Glutamatergic neuron (in vitro differentiated cells): Measurements from ENCODE around the gene DUSP2. TPM values are rescaled to one million over a fixed set of nuclear protein-coding genes. Genes with fewer than 3 reads are reported as not detected.
A peak's percentile ranks its signal among the peaks of the same experiment; 100 is the strongest.

Experiments
- DNase-seq: peaks from one replicate; pipeline ENCODE4 v3.0.0; 2022
- H3K27ac Mint-ChIP-seq: one replicate; pipeline ENCODE4 v1.8.0; 2020; ENCODE audit warnings: mild to moderate bottlenecking, mixed read lengths, inconsistent platforms; ENCODE audit not compliant: unreplicated experiment
- H3K27me3 Mint-ChIP-seq: one replicate; pipeline ENCODE4 v1.8.0; 2020; ENCODE audit warnings: mild to moderate bottlenecking, moderate library complexity, mixed read lengths, inconsistent platforms; ENCODE audit not compliant: unreplicated experiment
- H3K36me3 Mint-ChIP-seq: one replicate; pipeline ENCODE4 v1.8.0; 2020; ENCODE audit warnings: mild to moderate bottlenecking, mixed read lengths, inconsistent platforms; ENCODE audit not compliant: unreplicated experiment
- H3K4me1 Mint-ChIP-seq: one replicate; pipeline ENCODE4 v1.8.0; 2020; ENCODE audit warnings: mild to moderate bottlenecking, low read depth, mixed read lengths, inconsistent platforms; ENCODE audit not compliant: unreplicated experiment
- H3K4me3 Mint-ChIP-seq: one replicate; pipeline ENCODE4 v1.8.0; 2020; ENCODE audit warnings: mild to moderate bottlenecking, mixed read lengths, inconsistent platforms; ENCODE audit not compliant: unreplicated experiment
- H3K9me3 Mint-ChIP-seq: one replicate; pipeline ENCODE4 v1.8.0; 2020; ENCODE audit warnings: mild to moderate bottlenecking, moderate library complexity, mixed read lengths, inconsistent platforms; ENCODE audit not compliant: unreplicated experiment
- CTCF ChIP-seq: fragments of 200-600 bp; sonication (generic); IDR thresholded peaks from one replicate; pipeline ENCODE4 v1.5.0; 2021; ENCODE audit not compliant: partially characterized antibody, unreplicated experiment
- total RNA-seq: library from RNA; stranded (reverse); fragmentation: NEBNext Ultra II Directional; extraction: Animal tissue kit (Norgen Biotek cat#: 25700); gene quantifications from one replicate; pipeline ENCODE4 v1.2.1, GENCODE V29; 2021; ENCODE audit not compliant: unreplicated experiment

Gene DUSP2
- total RNA-seq, 1 donor from 2014 or later, result 0.34 TPM

- peaks cover 1% of the 10 kb centered on the region for H3K4me1 Mint-ChIP-seq
- H3K4me3 Mint-ChIP-seq, result no peak overlapping the region
- peaks cover 2% of the 10 kb centered on the region for H3K27me3 Mint-ChIP-seq
- H3K9me3 Mint-ChIP-seq, result no peaks in the 10 kb centered on the region
- no peaks in the 10 kb centered on the region for H3K36me3 Mint-ChIP-seq
- H3K27ac Mint-ChIP-seq, result no peak overlapping the region
- no peak for DNase-seq
- no peak for TF ChIP-seq CTCF
Observed at GRCh38 chr2:96180002-96180401, 34.8 kb upstream of the DUSP2 start.

GRCh38 chr2:96176661-96177060 lies 31.4 kb upstream of the DUSP2 start:
- Mint-ChIP-seq H3K36me3 (no peaks in the 10 kb centered on the region), H3K27ac (no peak overlapping the region), H3K4me3 (no peak overlapping the region), H3K9me3 (peaks cover 8% of the 10 kb centered on the region), H3K4me1 (peaks cover 13% of the 10 kb centered on the region), H3K27me3 (peaks cover 8% of the 10 kb centered on the region)
- DNase-seq, result no peak
- no peak for TF ChIP-seq CTCF

GRCh38 chr2:96175951-96176350 lies 30.7 kb upstream of the DUSP2 start:
- TF ChIP-seq CTCF, result no peak
- DNase-seq, result no peak
- Mint-ChIP-seq H3K27me3 (peaks cover 8% of the 10 kb centered on the region), H3K9me3 (peaks cover 8% of the 10 kb centered on the region), H3K4me1 (peaks cover 13% of the 10 kb centered on the region), H3K4me3 (no peak overlapping the region), H3K27ac (no peak overlapping the region), H3K36me3 (no peaks in the 10 kb centered on the region)

- peak; percentile 89 for DNase-seq
- H3K4me1 Mint-ChIP-seq, result peaks cover 13% of the 10 kb centered on the region
- H3K27me3 Mint-ChIP-seq, result peaks cover 8% of the 10 kb centered on the region
- peak; percentile 91 for TF ChIP-seq CTCF
- H3K4me3 Mint-ChIP-seq, result peak overlapping the region; percentile 27
- peak overlapping the region; percentile 91 for H3K27ac Mint-ChIP-seq
- peaks cover 9% of the 10 kb centered on the region for H3K9me3 Mint-ChIP-seq
- H3K36me3 Mint-ChIP-seq, result peaks cover 4% of the 10 kb centered on the region
Observed at GRCh38 chr2:96174251-96175144, 29.3 kb upstream of the DUSP2 start.

- H3K36me3 Mint-ChIP-seq, result peaks cover 4% of the 10 kb centered on the region
- H3K4me1 Mint-ChIP-seq, result peaks cover 15% of the 10 kb centered on the region
- no peak overlapping the region for H3K27ac Mint-ChIP-seq
- TF ChIP-seq CTCF, result no peak
- H3K9me3 Mint-ChIP-seq, result peaks cover 12% of the 10 kb centered on the region
- no peak overlapping the region for H3K4me3 Mint-ChIP-seq
- peaks cover 11% of the 10 kb centered on the region for H3K27me3 Mint-ChIP-seq
- DNase-seq, result no peak
Observed at GRCh38 chr2:96171831-96172230, 26.6 kb upstream of the DUSP2 start.
